IMR-90 (cell line): Measurements from ENCODE around the gene SLC24A3. TPM values are rescaled to one million over a fixed set of nuclear protein-coding genes. Genes with fewer than 3 reads are reported as not detected.

Experiments used
- ATAC-seq: fragments of 200-7000 bp; cut with Tn5 transposase; 2 replicates; pipeline ENCODE4 v1.9.1; 2020; ENCODE audit warnings: low read depth, mild to moderate bottlenecking, moderate library complexity
- BruUV-seq: library from RNA; stranded (reverse); fragments of 400-500 nt; replicated peaks from 2 replicates; lab custom pipeline; 2021; lab: Mats Ljungman, UMichigan
- CTCF ChIA-PET: fragments of 300-600 bp; formaldehyde crosslinking; extraction: SDS; loops from one replicate; lab custom pipeline; 2021; ENCODE audit warnings: antibody characterized with exemption; lab: Yijun Ruan, JAX
- POLR2A ChIA-PET: fragments of 300-600 bp; sonication (Branson Sonifier 250); formaldehyde crosslinking; loops from one replicate; lab custom pipeline; 2022; ENCODE audit warnings: antibody characterized with exemption; ENCODE audit not compliant: unreplicated experiment; lab: Charles Lee
- DNase-seq: peaks from one replicate; pipeline ENCODE4 v3.0.0; 2013
- H2AFZ ChIP-seq: replicated peaks from 2 replicates; pipeline ENCODE3; 2013; ENCODE audit warnings: low read length, mild to moderate bottlenecking; ENCODE audit not compliant: poor library complexity
- H2AK5ac ChIP-seq: 2 replicates; pipeline ENCODE4 v1.6.1; 2013; ENCODE audit warnings: low read depth, low read length, inconsistent platforms
- H2AK9ac ChIP-seq: replicated peaks from 2 replicates; pipeline ENCODE3; 2013; ENCODE audit warnings: mild to moderate bottlenecking, low read depth, low read length, moderate library complexity; ENCODE audit not compliant: poor library complexity
- H2BK120ac ChIP-seq: 2 replicates; pipeline ENCODE4 v1.6.1; 2013; ENCODE audit warnings: low read depth, low read length, inconsistent platforms
- H2BK15ac ChIP-seq: 3 replicates; pipeline ENCODE4 v1.6.1; 2013; ENCODE audit warnings: low read depth, low read length, inconsistent platforms
- H2BK20ac ChIP-seq: 2 replicates; pipeline ENCODE4 v1.6.1; 2013; ENCODE audit warnings: low read depth, mild to moderate bottlenecking, inconsistent platforms, low read length, moderate library complexity
- H2BK5ac ChIP-seq: 2 replicates; pipeline ENCODE4 v1.6.1; 2013; ENCODE audit warnings: mild to moderate bottlenecking, low read depth, low read length, inconsistent platforms; ENCODE audit not compliant: poor library complexity, severe bottlenecking
- H3K14ac ChIP-seq: replicated peaks from 2 replicates; pipeline ENCODE4 v1.6.1; 2013; ENCODE audit warnings: low read depth, low read length, inconsistent platforms
- H3K18ac ChIP-seq: 2 replicates; pipeline ENCODE4 v1.6.1; 2013; ENCODE audit warnings: low read depth, low read length, control low read depth
- H3K23ac ChIP-seq: 2 replicates; pipeline ENCODE4 v1.6.1; 2013; ENCODE audit warnings: low read depth, low read length, inconsistent platforms
- H3K27ac ChIP-seq: 2 replicates; pipeline ENCODE4 v1.5.1; 2013; ENCODE audit warnings: mild to moderate bottlenecking, control low read depth, low read length; ENCODE audit not compliant: insufficient read depth
- H3K27me3 ChIP-seq: 2 replicates; pipeline ENCODE4 v1.6.1; 2013; ENCODE audit warnings: low read length; ENCODE audit not compliant: control insufficient read depth, insufficient read depth
- H3K36me3 ChIP-seq: 2 replicates; pipeline ENCODE4 v1.6.1; 2013; ENCODE audit warnings: low read length, mixed read lengths; ENCODE audit not compliant: control insufficient read depth, insufficient read depth
- H3K4ac ChIP-seq: 2 replicates; pipeline ENCODE4 v1.6.1; 2013; ENCODE audit warnings: low read depth, low read length, inconsistent platforms
- H3K4me1 ChIP-seq: 2 replicates; pipeline ENCODE4 v1.6.1; 2013; ENCODE audit warnings: low read length, mixed read lengths; ENCODE audit not compliant: control insufficient read depth, insufficient read depth
- H3K4me2 ChIP-seq: 2 replicates; pipeline ENCODE4 v1.6.1; 2013; ENCODE audit warnings: low read depth, mild to moderate bottlenecking, control low read depth, low read length, moderate library complexity
- H3K4me3 ChIP-seq: 2 replicates; pipeline ENCODE4 v1.5.1; 2013; ENCODE audit warnings: low read depth, mild to moderate bottlenecking, control low read depth, low read length, moderate library complexity; ENCODE audit not compliant: insufficient read depth
- H3K56ac ChIP-seq: 2 replicates; pipeline ENCODE4 v1.6.1; 2013; ENCODE audit warnings: low read length, inconsistent platforms; ENCODE audit not compliant: insufficient read depth; ENCODE audit errors: extremely low read depth
- H3K79me1 ChIP-seq, 2 experiments: 2 replicates each; pipeline ENCODE4 v1.6.1; 2013; ENCODE audit warnings: low read length in 2 of 2, inconsistent platforms in 1 of 2, low read depth in 1 of 2
- H3K9ac ChIP-seq: 2 replicates; pipeline ENCODE4 v1.6.1; 2013; ENCODE audit warnings: low read depth, low read length, control low read depth
- H3K9me1 ChIP-seq: 2 replicates; pipeline ENCODE4 v1.6.1; 2013; ENCODE audit warnings: low read length, inconsistent platforms; ENCODE audit not compliant: insufficient read depth
- H3K9me3 ChIP-seq: 2 replicates; pipeline ENCODE4 v1.6.1; 2013; ENCODE audit warnings: low read length; ENCODE audit not compliant: control insufficient read depth, insufficient read depth
- H4K20me1 ChIP-seq: 2 replicates; pipeline ENCODE4 v1.6.1; 2013; ENCODE audit warnings: low read length, inconsistent platforms; ENCODE audit not compliant: insufficient read depth
- H4K5ac ChIP-seq: 2 replicates; pipeline ENCODE4 v1.6.1; 2013; ENCODE audit warnings: mild to moderate bottlenecking, low read depth, low read length, control low read depth
- H4K8ac ChIP-seq, 2 experiments: 2 replicates each; pipeline ENCODE4 v1.6.1; 2013; ENCODE audit warnings: low read depth in 2 of 2, low read length in 2 of 2, control low read depth in 1 of 2, inconsistent platforms in 1 of 2
- H4K91ac ChIP-seq: 2 replicates; pipeline ENCODE4 v1.6.1; 2013; ENCODE audit warnings: low read depth, low read length, inconsistent platforms; ENCODE audit not compliant: insufficient read depth
- BHLHE40 ChIP-seq: fragments of 150-350 bp; IDR thresholded peaks from 2 replicates; pipeline ENCODE4 v1.6.1; 2016; ENCODE audit warnings: mild to moderate bottlenecking, low read depth, low read length
- CTCF ChIP-seq: conservative IDR thresholded peaks from 2 replicates; pipeline ENCODE4 v1.5.1; 2012; ENCODE audit warnings: mild to moderate bottlenecking, low read depth, low read length, improper control_type of control experiment
- ELK1 ChIP-seq: fragments of 150-350 bp; IDR thresholded peaks from 2 replicates; pipeline ENCODE4 v1.6.1; 2016; ENCODE audit warnings: low read depth, mild to moderate bottlenecking, low read length, moderate library complexity, borderline replicate concordance
- FOS ChIP-seq: fragments of 150-350 bp; IDR thresholded peaks from 2 replicates; pipeline ENCODE4 v1.6.1; 2016; ENCODE audit warnings: low read depth, low read length
- MAFK ChIP-seq: IDR thresholded peaks from 2 replicates; pipeline ENCODE4 v1.6.1; 2012; ENCODE audit warnings: low read depth, low read length, improper control_type of control experiment
- MXI1 ChIP-seq: IDR thresholded peaks from 2 replicates; pipeline ENCODE4 v1.6.1; 2012; ENCODE audit warnings: low read depth, mild to moderate bottlenecking, low read length, moderate library complexity, borderline replicate concordance
- NFE2L2 ChIP-seq: fragments of 150-350 bp; IDR thresholded peaks from 2 replicates; pipeline ENCODE4 v1.6.1; 2016; ENCODE audit warnings: low read depth, mild to moderate bottlenecking, low read length
- POLR2A ChIP-seq: IDR thresholded peaks from 2 replicates; pipeline ENCODE4 v1.6.1; 2012; ENCODE audit warnings: mild to moderate bottlenecking, low read depth, low read length
- RAD21 ChIP-seq: IDR thresholded peaks from 2 replicates; pipeline ENCODE4 v1.6.1; 2012; ENCODE audit warnings: low read length, improper control_type of control experiment
- RCOR1 ChIP-seq: IDR thresholded peaks from 2 replicates; pipeline ENCODE4 v1.6.1; 2012; ENCODE audit warnings: mild to moderate bottlenecking, low read length, improper control_type of control experiment; ENCODE audit not compliant: insufficient replicate concordance
- SMC3 ChIP-seq: fragments of 150-350 bp; IDR thresholded peaks from 2 replicates; pipeline ENCODE4 v1.6.1; 2016; ENCODE audit warnings: low read depth, mild to moderate bottlenecking, antibody characterized with exemption, low read length, moderate library complexity
- WGBS, 2 experiments: methylation state at CpG; one replicate each; pipeline versions ENCODE4 v1.1.5 to v1.1.7; 2013; ENCODE audit warnings: missing lambda C conversion rate in 2 of 2; ENCODE audit not compliant: insufficient read length in 1 of 2; ENCODE audit errors: extremely low coverage in 2 of 2; 5-methylcytosine and 5-hydroxymethylcytosine counted together
- dilution Hi-C: fragments of 300-500 bp; cut with HindIII; formaldehyde crosslinking; loops from one replicate; pipeline ENCODE4 v1.14.3; 2018; ENCODE audit warnings: low sequenced_read_pairs; ENCODE audit not compliant: unreplicated experiment
- in situ Hi-C: fragments of 300-500 bp; cut with MboI; formaldehyde crosslinking; loops from 3 replicates; pipeline ENCODE4 v1.14.3; 2019; ENCODE audit warnings: low sequenced_read_pairs, inconsistent platforms, mixed read lengths
- intact Hi-C: fragments of 100-400 bp; cut with micrococcal nuclease; formaldehyde crosslinking; loops from 2 replicates; pipeline ENCODE4 v1.10.0; 2022
- polyA plus RNA-seq, 3 experiments: library from polyadenylated mRNA; depleted of rRNA; stranded (reverse); fragments of >200 nt; gene quantifications; 2 replicates each; pipeline ENCODE4 v1.2.3, GENCODE V29; 2012; ENCODE audit warnings: low replicate concordance in 1 of 3
- total RNA-seq: library from RNA; depleted of rRNA; stranded (reverse); fragments of >200 nt; gene quantifications from 2 replicates; pipeline ENCODE4 v1.2.3, GENCODE V29; 2012

The SLC24A3 gene
- total and polyA plus RNA-seq, 2 of the 4 experiments (the other 2 are of a cell fraction) = not detected

GRCh38 chr20:19210391-19211155, 1.9 kb upstream of the SLC24A3 start:
- Histone ChIP-seq H3K9me3 (no peaks in the 10 kb centered on the region), H3K79me1 (no peaks in the 10 kb centered on the region), H4K91ac (no peak overlapping the region), H2BK120ac (no peak overlapping the region), H3K27ac (no peak overlapping the region), H3K14ac (no peak overlapping the region), H2BK5ac (no peak overlapping the region), H3K9ac (no peak overlapping the region), H4K20me1 (no peaks in the 10 kb centered on the region), H4K5ac (no peak overlapping the region), H2BK20ac (no peak overlapping the region), H3K4me3 (no peak overlapping the region), H2AK5ac (no peak overlapping the region), H3K56ac (no peak overlapping the region), H4K8ac (no peak overlapping the region), H3K9me1 (no peaks in the 10 kb centered on the region), H3K23ac (no peak overlapping the region), H3K4me1 (no peaks in the 10 kb centered on the region), H2AK9ac (no peak overlapping the region), H3K18ac (no peak overlapping the region), H3K27me3 (peaks cover 25% of the 10 kb centered on the region), H3K4ac (no peak overlapping the region), H3K36me3 (no peaks in the 10 kb centered on the region), H2BK15ac (no peak overlapping the region), H3K4me2 (no peak overlapping the region), H2AFZ (no peak overlapping the region)
- in situ Hi-C loops (no loop called here), intact Hi-C loops (no loop called here), dilution Hi-C loops (no loop called here)
- no peak for DNase-seq
- CTCF ChIA-PET = no interaction called here
- POLR2A ChIA-PET = no interaction called here
- TF ChIP-seq RCOR1 = no peak
- TF ChIP-seq POLR2A = no peak
- TF ChIP-seq BHLHE40 = no peak
- no peak for TF ChIP-seq MXI1
- TF ChIP-seq FOS = no peak
- no peak for TF ChIP-seq ELK1
- TF ChIP-seq CTCF = no peak
- TF ChIP-seq SMC3 = no peak
- TF ChIP-seq NFE2L2 = no peak
- TF ChIP-seq RAD21 = no peak
- TF ChIP-seq MAFK = no peak
- 65% methylated on average over 2 of the region's 9 CpGs; no CpG with 5 or more reads in 1 of the 2 experiments for WGBS, 2 experiments
- BruUV-seq = no TSS peak
- ATAC-seq = no peak
